Gastroesophageal sphincter (tissue), 4 donors: Measurements from ENCODE around the gene EXOC6B. TPM values are rescaled to one million over a fixed set of nuclear protein-coding genes. Genes with fewer than 3 reads are reported as not detected.

Experiments
- ATAC-seq: fragments of 150-250 bp; one replicate; pipeline ENCODE4 v1.9.1; 2016; ENCODE audit warnings: mild to moderate bottlenecking, moderate library complexity
- H3K27ac ChIP-seq, 4 donors: fragments of 200-600 bp; sonication (generic) in 3 of 4; 1 replicate in 3 of 4; 2 replicates in 1 of 4; pipeline ENCODE4 v1.5.1; 2016 to 2019
- H3K27me3 ChIP-seq: fragments of 200-600 bp; sonication (generic); one replicate; pipeline ENCODE4 v1.5.1; 2019
- H3K36me3 ChIP-seq, 2 donors: fragments of 200-600 bp; sonication (generic); one replicate each; pipeline ENCODE4 v1.5.1; 2019; ENCODE audit warnings: control low read depth in 1 of 2
- H3K4me1 ChIP-seq, 3 donors: fragments of 200-600 bp; sonication (generic); 1 replicate in 2 of 3; 2 replicates in 1 of 3; pipeline ENCODE4 v1.5.1; 2016 to 2019; ENCODE audit warnings: control low read depth in 2 of 3
- H3K4me3 ChIP-seq, 2 donors: fragments of 200-600 bp; sonication (generic); one replicate each; pipeline ENCODE4 v1.5.1; 2019; ENCODE audit warnings: mild to moderate bottlenecking in 1 of 2, moderate library complexity in 1 of 2
- H3K9me3 ChIP-seq, 3 donors: fragments of 200-600 bp; sonication (generic); one replicate each; pipeline ENCODE4 v1.5.1; 2017 to 2019; ENCODE audit warnings: control low read depth in 2 of 3
- EP300 ChIP-seq: sonication (generic); formaldehyde crosslinking; IDR thresholded peaks from one replicate; pipeline ENCODE4 v1.6.1; 2017; ENCODE audit warnings: antibody characterized with exemption, mild to moderate bottlenecking
- POLR2A ChIP-seq, 2 donors: fragments of 450-650 bp; IDR thresholded peaks; one replicate each; pipeline ENCODE4 v1.6.1; 2017; ENCODE audit warnings: antibody characterized with exemption in 2 of 2, mild to moderate bottlenecking in 2 of 2, moderate library complexity in 1 of 2
- POLR2AphosphoS5 ChIP-seq: sonication (generic); formaldehyde crosslinking; IDR thresholded peaks from one replicate; pipeline ENCODE4 v1.6.1; 2017; ENCODE audit warnings: antibody characterized with exemption
- WGBS, 2 donors: methylation state at CpG; one replicate each; pipeline ENCODE4 v1.1.5; 2018; ENCODE audit warnings: low coverage in 1 of 2; 5-methylcytosine and 5-hydroxymethylcytosine counted together
- total RNA-seq, 4 donors: library from RNA; depleted of rRNA; stranded (reverse); fragments of >200 nt; gene quantifications; one replicate each; pipeline ENCODE4 v1.1.0, GENCODE V29; 2016
- TF ChIP-seq, protein P1 (sequence below), 4 experiments: fragments of 200-600 bp in 2 of 4; fragments of 450-650 bp in 2 of 4; sonication (generic) in 1 of 4; IDR thresholded peaks; one replicate each; pipeline ENCODE4 v1.5.1; 2017 to 2019; ENCODE audit warnings: antibody characterized with exemption in 4 of 4, mild to moderate bottlenecking in 2 of 4, moderate library complexity in 2 of 4

Gene EXOC6B
- total RNA-seq, 4 donors from 2014 or later: 35.3 to 47.2 (median 41.2) TPM

DNA sequence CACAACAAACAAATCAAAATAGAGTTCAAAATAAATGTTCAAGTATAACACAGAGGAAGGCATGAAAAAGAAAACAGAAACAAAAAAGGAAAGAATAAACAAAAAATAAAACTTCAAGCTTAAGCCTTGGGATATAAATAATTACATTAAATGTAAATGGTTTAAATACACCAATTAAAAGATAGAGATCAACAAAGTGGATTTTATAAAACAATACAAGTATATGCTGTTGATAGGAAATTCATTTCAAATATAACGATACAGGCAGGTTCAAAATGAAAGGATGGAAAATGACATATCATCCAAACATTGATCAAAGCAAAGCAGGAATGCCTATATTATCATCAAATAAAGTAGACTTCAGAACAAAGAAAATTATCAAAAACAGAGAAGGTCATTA, 16.7 kb downstream of the EXOC6B start:
- no peaks in the 10 kb centered on the region for H3K36me3 ChIP-seq
- H3K4me3 ChIP-seq: no peak overlapping the region
- no peaks in the 10 kb centered on the region for H3K27me3 ChIP-seq
- H3K9me3 ChIP-seq: peaks cover 0 to 15% (median 0%) of the 10 kb centered on the region in 3 donors
- no peaks in the 10 kb centered on the region for H3K4me1 ChIP-seq
- H3K27ac ChIP-seq: no peak overlapping the region
- 92 to 100% methylated on average over 1 of the region's 1 CpG for WGBS, 2 donors
- ATAC-seq: no peak
- TF ChIP-seq POLR2A (IDR thresholded peaks at IDR 0.05) (no peak), POLR2AphosphoS5 (no peak), EP300 (no peak)
- TF ChIP-seq, protein P1, sequence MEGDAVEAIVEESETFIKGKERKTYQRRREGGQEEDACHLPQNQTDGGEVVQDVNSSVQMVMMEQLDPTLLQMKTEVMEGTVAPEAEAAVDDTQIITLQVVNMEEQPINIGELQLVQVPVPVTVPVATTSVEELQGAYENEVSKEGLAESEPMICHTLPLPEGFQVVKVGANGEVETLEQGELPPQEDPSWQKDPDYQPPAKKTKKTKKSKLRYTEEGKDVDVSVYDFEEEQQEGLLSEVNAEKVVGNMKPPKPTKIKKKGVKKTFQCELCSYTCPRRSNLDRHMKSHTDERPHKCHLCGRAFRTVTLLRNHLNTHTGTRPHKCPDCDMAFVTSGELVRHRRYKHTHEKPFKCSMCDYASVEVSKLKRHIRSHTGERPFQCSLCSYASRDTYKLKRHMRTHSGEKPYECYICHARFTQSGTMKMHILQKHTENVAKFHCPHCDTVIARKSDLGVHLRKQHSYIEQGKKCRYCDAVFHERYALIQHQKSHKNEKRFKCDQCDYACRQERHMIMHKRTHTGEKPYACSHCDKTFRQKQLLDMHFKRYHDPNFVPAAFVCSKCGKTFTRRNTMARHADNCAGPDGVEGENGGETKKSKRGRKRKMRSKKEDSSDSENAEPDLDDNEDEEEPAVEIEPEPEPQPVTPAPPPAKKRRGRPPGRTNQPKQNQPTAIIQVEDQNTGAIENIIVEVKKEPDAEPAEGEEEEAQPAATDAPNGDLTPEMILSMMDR (IDR thresholded peaks at IDR 0.05): no peak

DNA sequence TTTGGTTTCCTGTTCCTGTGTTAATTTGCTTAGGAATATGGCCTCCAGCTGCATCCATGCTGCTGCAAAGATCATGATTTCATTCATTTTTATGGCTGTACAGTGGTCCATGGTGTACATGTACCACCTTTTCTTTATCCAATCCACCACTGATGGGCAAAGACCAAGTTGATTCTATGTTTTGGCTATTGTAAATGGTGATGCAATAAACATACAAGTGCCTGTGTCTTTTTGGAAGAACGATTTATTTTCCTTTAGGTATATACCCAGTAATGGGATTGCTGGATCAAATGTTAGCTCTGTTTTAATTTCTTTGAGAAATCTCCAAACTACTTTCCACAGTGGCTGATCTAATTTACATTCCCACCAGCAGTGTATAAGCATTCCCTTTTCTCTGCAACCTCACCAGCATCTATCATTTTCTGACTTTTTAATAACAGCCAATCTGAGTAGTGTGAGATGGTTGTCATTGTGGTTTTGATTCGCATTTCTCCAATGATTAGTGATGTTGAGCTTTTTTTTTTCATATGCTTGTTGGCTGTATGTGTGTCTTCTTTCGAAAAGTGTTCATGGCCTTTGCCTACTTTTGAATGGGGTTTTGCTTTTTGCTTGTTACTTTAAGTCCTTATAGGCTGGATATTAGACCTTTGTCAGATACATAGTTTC, 19.4 kb downstream of the EXOC6B start:
- no peaks in the 10 kb centered on the region for H3K36me3 ChIP-seq
- WGBS, 2 donors: 83 to 92% methylated on average over 1 to 3 of the region's 3 CpGs
- no peaks in the 10 kb centered on the region for H3K27me3 ChIP-seq
- ATAC-seq: no peak
- H3K27ac ChIP-seq: no peak overlapping the region
- H3K4me1 ChIP-seq: peaks cover 0 to 8% (median 0%) of the 10 kb centered on the region in 3 donors
- peaks cover 0 to 15% (median 0%) of the 10 kb centered on the region in 3 donors for H3K9me3 ChIP-seq
- H3K4me3 ChIP-seq: no peak overlapping the region
- TF ChIP-seq POLR2AphosphoS5: no peak
- no peak for TF ChIP-seq EP300
- TF ChIP-seq POLR2A (IDR thresholded peaks at IDR 0.05): no peak
- TF ChIP-seq, protein P1 (IDR thresholded peaks at IDR 0.05): no peak

DNA sequence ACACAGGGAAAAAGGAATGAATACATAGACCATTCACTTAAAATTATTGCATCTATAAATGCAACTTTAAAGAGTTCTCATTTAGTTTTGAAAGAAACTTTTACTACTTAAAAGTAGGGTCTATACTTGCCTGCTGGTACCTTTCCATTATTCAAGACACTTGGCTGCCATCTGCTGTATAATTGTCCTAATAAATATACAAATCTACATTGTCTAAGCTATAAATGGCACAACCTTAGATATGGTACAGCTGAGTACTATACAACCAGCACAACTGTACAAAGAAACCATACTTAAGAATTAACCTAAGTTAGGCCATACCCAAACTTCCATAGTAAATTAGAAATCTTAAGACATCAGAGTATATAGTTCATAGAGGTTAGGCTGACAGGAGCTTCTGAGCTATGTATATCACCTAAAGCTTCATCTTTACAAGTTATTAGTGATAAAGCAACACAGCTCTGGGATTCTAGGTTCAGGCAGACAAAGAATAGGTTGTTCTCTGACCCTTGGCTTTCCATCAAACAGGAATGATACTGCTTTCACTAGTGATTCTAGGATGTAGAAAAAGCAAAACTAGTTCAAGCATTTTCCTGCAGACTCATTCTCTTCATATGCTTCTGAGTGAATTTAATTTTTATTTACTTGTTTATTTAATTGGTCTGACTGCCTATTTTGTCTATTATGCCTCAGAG, 22.1 kb downstream of the EXOC6B start:
- Histone ChIP-seq H3K36me3 (no peaks in the 10 kb centered on the region), H3K27me3 (no peaks in the 10 kb centered on the region), H3K27ac (no peak overlapping the region), H3K4me3 (no peak overlapping the region), H3K9me3 (peaks cover 0 to 4% (median 0%) of the 10 kb centered on the region in 3 donors), H3K4me1 (peaks cover 0 to 8% (median 0%) of the 10 kb centered on the region in 3 donors)
- no peak for ATAC-seq
- no peak for TF ChIP-seq POLR2AphosphoS5
- TF ChIP-seq, protein P1 (IDR thresholded peaks at IDR 0.05): no peak
- TF ChIP-seq EP300: no peak
- no peak for TF ChIP-seq POLR2A (IDR thresholded peaks at IDR 0.05)

DNA sequence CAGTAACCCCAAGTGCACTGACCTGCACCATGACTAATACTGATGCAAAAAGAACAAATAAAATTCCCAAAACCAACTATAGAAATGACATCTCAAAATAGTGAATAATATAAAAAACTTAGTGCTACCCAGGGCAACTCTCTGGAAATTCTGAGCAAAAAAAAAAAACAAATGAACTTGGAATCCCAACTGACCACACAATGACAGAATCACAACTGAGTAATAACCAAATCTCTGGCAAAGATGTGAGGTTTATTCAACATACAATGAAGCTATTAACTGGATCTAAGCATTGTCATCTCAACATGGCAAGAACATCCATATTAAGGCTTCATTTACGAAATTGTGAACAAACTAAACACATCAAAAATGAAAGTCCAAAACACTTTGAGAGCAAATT, 22.7 kb downstream of the EXOC6B start:
- no peaks in the 10 kb centered on the region for H3K27me3 ChIP-seq

More for the DNA sequence above, 22.7 kb downstream of the EXOC6B start:
- WGBS, 2 donors: 62 to 78% methylated on average over 1 of the region's 1 CpG
- Histone ChIP-seq H3K9me3 (no peaks in the 10 kb centered on the region), H3K4me1 (peaks cover 0 to 8% (median 0%) of the 10 kb centered on the region in 3 donors), H3K4me3 (no peak overlapping the region), H3K36me3 (no peaks in the 10 kb centered on the region), H3K27ac (no peak overlapping the region)
- TF ChIP-seq EP300 (no peak), POLR2A (IDR thresholded peaks at IDR 0.05) (no peak), POLR2AphosphoS5 (no peak)
- TF ChIP-seq, protein P1 (IDR thresholded peaks at IDR 0.05): no peak
- no peak for ATAC-seq
